ENCODE results near the gene OTX2.

- TF ChIP-seq RCOR1 (IDR thresholded peaks at IDR 0.05; ENCODE audit: low read depth, low read length) (no peak), POLR2A (IDR thresholded peaks at IDR 0.05; ENCODE audit: low read length) (no peak), CEBPB (IDR thresholded peaks at IDR 0.05) (no peak), HOXB13 (CRISPR knock-in tag; IDR thresholded peaks at IDR 0.05; ENCODE audit: low read depth) (no peak), CTCF (IDR thresholded peaks at IDR 0.05) (no peak), BHLHE40 (IDR thresholded peaks at IDR 0.05; ENCODE audit: low read depth, low read length) (no peak), E2F6 (IDR thresholded peaks at IDR 0.05; ENCODE audit: borderline replicate concordance, low read depth) (no peak), ESRRA (IDR thresholded peaks at IDR 0.05; ENCODE audit: borderline replicate concordance, low read length) (no peak), MAX (IDR thresholded peaks at IDR 0.05) (no peak), RAD21 (conservative IDR thresholded peaks at IDR 0.05 in 1 of 2, IDR thresholded peaks at IDR 0.05 in 1 of 2) (no peak), EP300 (IDR thresholded peaks at IDR 0.05) (no peak), SREBF2 (IDR thresholded peaks at IDR 0.05) (no peak)
These were observed 1.7 kb downstream of the OTX2 start for GRCh38 chr14:56808383-56809269.
